Osteocyte (in vitro differentiated cells): Measurements from ENCODE around the gene ADAM8. TPM values are rescaled to one million over a fixed set of nuclear protein-coding genes. Genes with fewer than 3 reads are reported as not detected.

Experiments used
- DNase-seq: peaks from one replicate; pipeline ENCODE4 v3.0.0; 2021; ENCODE audit warnings: mixed read lengths; ENCODE audit not compliant: unreplicated experiment; ENCODE audit errors: extremely low spot score
- H3K27ac Mint-ChIP-seq: one replicate; pipeline ENCODE4 v1.8.0; 2021; ENCODE audit warnings: mild to moderate bottlenecking, mixed read lengths; ENCODE audit not compliant: unreplicated experiment
- H3K27me3 Mint-ChIP-seq: one replicate; pipeline ENCODE4 v1.8.0; 2021; ENCODE audit warnings: mixed read lengths; ENCODE audit not compliant: unreplicated experiment
- H3K36me3 Mint-ChIP-seq: one replicate; pipeline ENCODE4 v1.8.0; 2021; ENCODE audit warnings: mixed read lengths; ENCODE audit not compliant: unreplicated experiment
- H3K4me1 Mint-ChIP-seq: one replicate; pipeline ENCODE4 v1.8.0; 2021; ENCODE audit warnings: mixed read lengths; ENCODE audit not compliant: unreplicated experiment
- H3K4me3 Mint-ChIP-seq: one replicate; pipeline ENCODE4 v1.8.0; 2021; ENCODE audit warnings: mild to moderate bottlenecking, moderate library complexity, mixed read lengths; ENCODE audit not compliant: unreplicated experiment
- H3K9me3 Mint-ChIP-seq: one replicate; pipeline ENCODE4 v1.8.0; 2021; ENCODE audit warnings: mixed read lengths; ENCODE audit not compliant: unreplicated experiment
- total RNA-seq: library from RNA; stranded (reverse); gene quantifications from 2 replicates; pipeline ENCODE4 v1.2.1, GENCODE V29; 2021
- TF ChIP-seq, protein P1 (sequence below): fragments of 200-600 bp; sonication (generic); IDR thresholded peaks from 2 replicates; pipeline ENCODE4 v1.5.0; 2021; ENCODE audit warnings: antibody characterized with exemption, mild to moderate bottlenecking, moderate library complexity

ADAM8 gene
- total RNA-seq, 1 donor from 2014 or later = 2.9 TPM

- Mint-ChIP-seq H3K36me3 (no peaks in the 10 kb centered on the region), H3K27me3 (no peaks in the 10 kb centered on the region)
These were observed 6.5 kb downstream of the ADAM8 start for GRCh38 chr10:133270204-133270603.

GRCh38 chr10:133269367-133269766, 7.3 kb downstream of the ADAM8 start:
- DNase-seq = no peak
- H3K4me3 Mint-ChIP-seq = no peak overlapping the region
- no peaks in the 10 kb centered on the region for H3K36me3 Mint-ChIP-seq
- H3K4me1 Mint-ChIP-seq = peaks cover 1% of the 10 kb centered on the region
- H3K27ac Mint-ChIP-seq = no peak overlapping the region
- TF ChIP-seq, protein P1, sequence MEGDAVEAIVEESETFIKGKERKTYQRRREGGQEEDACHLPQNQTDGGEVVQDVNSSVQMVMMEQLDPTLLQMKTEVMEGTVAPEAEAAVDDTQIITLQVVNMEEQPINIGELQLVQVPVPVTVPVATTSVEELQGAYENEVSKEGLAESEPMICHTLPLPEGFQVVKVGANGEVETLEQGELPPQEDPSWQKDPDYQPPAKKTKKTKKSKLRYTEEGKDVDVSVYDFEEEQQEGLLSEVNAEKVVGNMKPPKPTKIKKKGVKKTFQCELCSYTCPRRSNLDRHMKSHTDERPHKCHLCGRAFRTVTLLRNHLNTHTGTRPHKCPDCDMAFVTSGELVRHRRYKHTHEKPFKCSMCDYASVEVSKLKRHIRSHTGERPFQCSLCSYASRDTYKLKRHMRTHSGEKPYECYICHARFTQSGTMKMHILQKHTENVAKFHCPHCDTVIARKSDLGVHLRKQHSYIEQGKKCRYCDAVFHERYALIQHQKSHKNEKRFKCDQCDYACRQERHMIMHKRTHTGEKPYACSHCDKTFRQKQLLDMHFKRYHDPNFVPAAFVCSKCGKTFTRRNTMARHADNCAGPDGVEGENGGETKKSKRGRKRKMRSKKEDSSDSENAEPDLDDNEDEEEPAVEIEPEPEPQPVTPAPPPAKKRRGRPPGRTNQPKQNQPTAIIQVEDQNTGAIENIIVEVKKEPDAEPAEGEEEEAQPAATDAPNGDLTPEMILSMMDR = no peak
- no peaks in the 10 kb centered on the region for H3K9me3 Mint-ChIP-seq
- no peaks in the 10 kb centered on the region for H3K27me3 Mint-ChIP-seq

More at GRCh38 chr10:133270204-133270603, 6.5 kb downstream of the ADAM8 start:
- no peak for DNase-seq
- no peak overlapping the region for H3K4me3 Mint-ChIP-seq
- no peaks in the 10 kb centered on the region for H3K9me3 Mint-ChIP-seq
- TF ChIP-seq, protein P1 = no peak
- no peaks in the 10 kb centered on the region for H3K4me1 Mint-ChIP-seq
- H3K27ac Mint-ChIP-seq = no peak overlapping the region

- H3K4me3 Mint-ChIP-seq = no peak overlapping the region
- peaks cover 2% of the 10 kb centered on the region for H3K4me1 Mint-ChIP-seq
- no peak overlapping the region for H3K27ac Mint-ChIP-seq
- no peak for DNase-seq
- H3K36me3 Mint-ChIP-seq = no peaks in the 10 kb centered on the region
- TF ChIP-seq, protein P1 = no peak
- H3K27me3 Mint-ChIP-seq = no peaks in the 10 kb centered on the region
- H3K9me3 Mint-ChIP-seq = no peaks in the 10 kb centered on the region
These were observed 8.1 kb downstream of the ADAM8 start for GRCh38 chr10:133268532-133268931.

GRCh38 chr10:133267829-133268228, 8.8 kb downstream of the ADAM8 start:
- TF ChIP-seq, protein P1 = no peak
- no peaks in the 10 kb centered on the region for H3K27me3 Mint-ChIP-seq
- DNase-seq = no peak
- H3K4me1 Mint-ChIP-seq = peaks cover 2% of the 10 kb centered on the region
- no peak overlapping the region for H3K27ac Mint-ChIP-seq
- H3K9me3 Mint-ChIP-seq = no peaks in the 10 kb centered on the region
- H3K4me3 Mint-ChIP-seq = no peak overlapping the region
- no peaks in the 10 kb centered on the region for H3K36me3 Mint-ChIP-seq

- Mint-ChIP-seq H3K9me3 (no peaks in the 10 kb centered on the region), H3K4me3 (no peak overlapping the region)
- TF ChIP-seq, protein P1 = no peak
These were observed 9.4 kb downstream of the ADAM8 start for GRCh38 chr10:133267293-133267692.

More at GRCh38 chr10:133267293-133267692, 9.4 kb downstream of the ADAM8 start:
- Mint-ChIP-seq H3K36me3 (no peaks in the 10 kb centered on the region), H3K4me1 (peaks cover 4% of the 10 kb centered on the region), H3K27me3 (no peaks in the 10 kb centered on the region), H3K27ac (no peak overlapping the region)
- DNase-seq = no peak
